CD4-positive, alpha-beta T cell treated with Interleukin-4 for 4 hours (primary cell): ENCODE data around the gene ECE1.
"Not testable (repeated sequence)": the region's sequence is repeated elsewhere in the genome, so short reads cannot be mapped to it uniquely, and the experiment has no call there.

Source experiments
- DNase-seq: peaks from one replicate; pipeline ENCODE4 v3.0.0-alpha.2; 2020

ECE1 gene

GRCh38 chr1:21175324-21175669, 115.0 kb downstream of the ECE1 start:
- peak; percentile 55 for DNase-seq

- no peak for DNase-seq
Measured at GRCh38 chr1:21174654-21175323, 115.5 kb downstream of the ECE1 start.

GRCh38 chr1:21174230-21174629, 116.0 kb downstream of the ECE1 start:
- no peak for DNase-seq

GRCh38 chr1:21173096-21173495, 117.2 kb downstream of the ECE1 start:
- DNase-seq, result not testable (repeated sequence)

- DNase-seq, result not testable (repeated sequence)
Measured at GRCh38 chr1:21170837-21171236, 119.4 kb downstream of the ECE1 start.

- DNase-seq, result no peak
Measured at GRCh38 chr1:21168444-21168843, 121.8 kb downstream of the ECE1 start.
